H1 (cell line): ENCODE results near the gene DCLRE1B. TPM values are rescaled to one million over a fixed set of nuclear protein-coding genes. Genes with fewer than 3 reads are reported as not detected.

Source experiments
- CTCF ChIA-PET: fragments of 300-600 bp; sonication (Branson Sonifier 250); formaldehyde crosslinking; loops from one replicate; lab custom pipeline; 2021; ENCODE audit not compliant: partially characterized antibody; lab: Charles Lee
- POLR2A ChIA-PET: fragments of 300-600 bp; sonication (Branson Sonifier 250); formaldehyde crosslinking; loops from one replicate; lab custom pipeline; 2021; ENCODE audit warnings: inconsistent platforms; ENCODE audit not compliant: partially characterized antibody; lab: Charles Lee
- DNase-seq, 2 experiments: peaks; one replicate each; pipeline versions ENCODE4 v3.0.0 to v3.0.0-alpha.2; 2010 to 2022; ENCODE audit warnings: low spot score in 2 of 2, low read depth in 1 of 2, mixed read lengths in 1 of 2
- FAIRE-seq: peaks from 2 replicates; lab custom pipeline; 2011; peaks lifted over from hg19 to GRCh38; lab: Jason Lieb, UNC
- H2AFZ ChIP-seq: 2 replicates; pipeline ENCODE4 v1.8.1; 2012; ENCODE audit warnings: low read length, inconsistent platforms
- H2AK5ac ChIP-seq: 2 replicates; pipeline ENCODE4 v1.6.1; 2013; ENCODE audit warnings: low read depth, low read length
- H2BK120ac ChIP-seq: replicated peaks from 2 replicates; pipeline ENCODE3; 2013; ENCODE audit warnings: low read depth, low read length, inconsistent platforms
- H2BK12ac ChIP-seq: 2 replicates; pipeline ENCODE4 v1.6.1; 2013; ENCODE audit warnings: low read depth, low read length
- H2BK15ac ChIP-seq: 2 replicates; pipeline ENCODE4 v1.6.1; 2013; ENCODE audit warnings: low read length
- H2BK20ac ChIP-seq: 2 replicates; pipeline ENCODE4 v1.6.1; 2013; ENCODE audit warnings: low read length
- H2BK5ac ChIP-seq: 2 replicates; pipeline ENCODE4 v1.6.1; 2013; ENCODE audit warnings: low read depth, low read length
- H3K14ac ChIP-seq: 2 replicates; pipeline ENCODE4 v1.6.1; 2013; ENCODE audit warnings: inconsistent platforms; ENCODE audit not compliant: insufficient read length
- H3K18ac ChIP-seq: 2 replicates; pipeline ENCODE4 v1.6.1; 2013; ENCODE audit warnings: low read length; ENCODE audit errors: extremely low read depth
- H3K23ac ChIP-seq: 2 replicates; pipeline ENCODE4 v1.6.1; 2013; ENCODE audit warnings: inconsistent platforms; ENCODE audit not compliant: insufficient read length
- H3K23me2 ChIP-seq: 2 replicates; pipeline ENCODE4 v1.6.1; 2013; ENCODE audit warnings: low read depth, low read length
- H3K27ac ChIP-seq: 2 replicates; pipeline ENCODE4 v1.6.1; 2011; ENCODE audit warnings: low read depth, low read length, inconsistent platforms
- H3K27me3 ChIP-seq, 4 experiments: replicated peaks in 1 of 4; 1 replicate in 1 of 4; 2 replicates in 3 of 4; pipeline versions ENCODE4 v1.6.1 to v1.8.1; 2011 to 2013; ENCODE audit warnings: low read length in 3 of 4, mild to moderate bottlenecking in 3 of 4, inconsistent platforms in 2 of 4, mixed read lengths in 2 of 4, moderate library complexity in 1 of 4; ENCODE audit not compliant: control insufficient read depth in 3 of 4, insufficient read depth in 3 of 4; ENCODE audit errors: extremely low read depth in 1 of 4
- H3K36me3 ChIP-seq, 4 experiments: 2 replicates each; pipeline versions ENCODE4 v1.6.1 to v1.8.1; 2011 to 2013; ENCODE audit warnings: mild to moderate bottlenecking in 4 of 4, low read length in 3 of 4, moderate library complexity in 2 of 4, control low read depth in 1 of 4, inconsistent platforms in 1 of 4; ENCODE audit not compliant: insufficient read depth in 4 of 4, control insufficient read depth in 2 of 4
- H3K4ac ChIP-seq: replicated peaks from 2 replicates; pipeline ENCODE3; 2013; ENCODE audit warnings: low read length, low read depth, mixed read lengths, inconsistent platforms; ENCODE audit not compliant: insufficient read length
- H3K4me1 ChIP-seq, 4 experiments: replicated peaks in 1 of 4; 1 replicate in 1 of 4; 2 replicates in 3 of 4; pipeline versions ENCODE4 v1.6.1 to v1.8.1; 2011 to 2013; ENCODE audit warnings: low read length in 3 of 4, inconsistent platforms in 2 of 4, mixed read lengths in 1 of 4; ENCODE audit not compliant: insufficient read depth in 4 of 4, control insufficient read depth in 3 of 4
- H3K4me2 ChIP-seq, 2 experiments: 2 replicates each; pipeline versions ENCODE4 v1.6.1 to v1.8.1; 2011 to 2013; ENCODE audit warnings: low read depth in 2 of 2, low read length in 2 of 2, control low read depth in 1 of 2, inconsistent platforms in 1 of 2, mild to moderate bottlenecking in 1 of 2; ENCODE audit not compliant: insufficient read depth in 1 of 2
- H3K4me3 ChIP-seq, 4 experiments: fragments of 200-600, 300-600 bp in 1 of 4; sonication (generic), shearing (Covaris generic), sonication (Bioruptor Twin) in 1 of 4; 2 replicates each; pipeline versions ENCODE4 v1.5.1 to v1.8.1; 2011 to 2016; ENCODE audit warnings: low read length in 4 of 4, low read depth in 3 of 4, control low read depth in 2 of 4, inconsistent platforms in 2 of 4, mild to moderate bottlenecking in 2 of 4, mixed read lengths in 1 of 4, moderate library complexity in 1 of 4; ENCODE audit not compliant: insufficient read depth in 2 of 4; ENCODE audit errors: extremely low read depth in 1 of 4
- H3K56ac ChIP-seq: replicated peaks from 2 replicates; pipeline ENCODE3; 2013; ENCODE audit warnings: low read depth, mild to moderate bottlenecking, mixed read lengths, low read length, inconsistent platforms; ENCODE audit not compliant: insufficient read length
- H3K79me1 ChIP-seq: 2 replicates; pipeline ENCODE4 v1.6.1; 2013; ENCODE audit warnings: low read depth, low read length, control low read depth
- H3K79me2 ChIP-seq, 2 experiments: 2 replicates each; pipeline versions ENCODE4 v1.6.1 to v1.8.1; 2012 to 2013; ENCODE audit warnings: low read length in 2 of 2, mild to moderate bottlenecking in 2 of 2, inconsistent platforms in 1 of 2; ENCODE audit not compliant: insufficient read depth in 2 of 2, control insufficient read depth in 1 of 2
- H3K9ac ChIP-seq, 4 experiments: replicated peaks in 1 of 4; 1 replicate in 1 of 4; 2 replicates in 3 of 4; pipeline versions ENCODE4 v1.6.1 to v1.8.1; 2011 to 2013; ENCODE audit warnings: low read depth in 3 of 4, low read length in 3 of 4, control low read depth in 2 of 4, mild to moderate bottlenecking in 2 of 4, moderate library complexity in 2 of 4, inconsistent platforms in 1 of 4; ENCODE audit errors: extremely low read depth in 1 of 4
- H3K9me3 ChIP-seq, 2 experiments: 2 replicates each; pipeline versions ENCODE4 v1.6.1 to v1.8.1; 2012 to 2013; ENCODE audit warnings: mild to moderate bottlenecking in 2 of 2, moderate library complexity in 2 of 2, control low read depth in 1 of 2, inconsistent platforms in 1 of 2, low read depth in 1 of 2, low read length in 1 of 2, mixed read lengths in 1 of 2; ENCODE audit not compliant: insufficient read depth in 2 of 2
- H4K20me1 ChIP-seq, 2 experiments: replicated peaks in 1 of 2; 2 replicates each; pipeline versions ENCODE3 to v1.8.1; 2011 to 2013; ENCODE audit warnings: inconsistent platforms in 2 of 2, low read length in 2 of 2, mild to moderate bottlenecking in 1 of 2; ENCODE audit not compliant: insufficient read depth in 2 of 2, control insufficient read depth in 1 of 2
- H4K5ac ChIP-seq: 2 replicates; pipeline ENCODE4 v1.6.1; 2013; ENCODE audit warnings: low read length, low read depth, mixed read lengths, inconsistent platforms; ENCODE audit not compliant: insufficient read length
- H4K8ac ChIP-seq: 2 replicates; pipeline ENCODE4 v1.8.0; 2013; ENCODE audit warnings: mild to moderate bottlenecking, moderate library complexity, low read length, inconsistent platforms; ENCODE audit not compliant: insufficient read depth; ENCODE audit errors: extremely low read depth
- H4K91ac ChIP-seq: replicated peaks from 2 replicates; pipeline ENCODE3; 2013; ENCODE audit warnings: low read length, mixed read lengths, inconsistent platforms; ENCODE audit not compliant: insufficient read length
- EP300 ChIP-seq, 2 experiments: IDR thresholded peaks; 1 replicate in 1 of 2; 2 replicates in 1 of 2; pipeline ENCODE4 v1.6.1; 2011 to 2012; ENCODE audit warnings: low read depth in 2 of 2, low read length in 2 of 2, mild to moderate bottlenecking in 2 of 2, borderline replicate concordance in 1 of 2, inconsistent platforms in 1 of 2, moderate library complexity in 1 of 2
- NRF1 ChIP-seq: IDR thresholded peaks from 2 replicates; pipeline ENCODE4 v1.6.1; 2011; ENCODE audit warnings: mild to moderate bottlenecking, low read depth, low read length, improper control_type of control experiment
- ZNF274 ChIP-seq: IDR thresholded peaks from 2 replicates; pipeline ENCODE4 v1.7.0; 2012; ENCODE audit warnings: low read length, borderline replicate concordance; ENCODE audit errors: extremely low read depth
- WGBS, 2 experiments: shearing (Covaris generic) in 1 of 2; methylation state at CpG; one replicate each; pipeline versions ENCODE4 v1.1.6 to v1.1.7; 2013 to 2015; ENCODE audit warnings: low lambda C conversion rate in 2 of 2, mixed read lengths in 2 of 2, inconsistent platforms in 1 of 2, low coverage in 1 of 2, missing lambda C conversion rate in 1 of 2; ENCODE audit not compliant: insufficient replicate concordance in 2 of 2, insufficient coverage in 1 of 2, insufficient read length in 1 of 2; ENCODE audit errors: extremely low coverage in 1 of 2, missing lambda C conversion rate in 1 of 2; 5-methylcytosine and 5-hydroxymethylcytosine counted together
- polyA plus RNA-seq, 7 experiments: library from polyadenylated mRNA; depleted of rRNA in 3 of 7; stranded (reverse) in 5 of 7; unstranded in 2 of 7; fragments of >200 nt in 5 of 7; fragments of 200-250 nt in 2 of 7; gene quantifications; 1 replicate in 5 of 7; 2 replicates in 1 of 7; 4 replicates in 1 of 7; pipeline versions ENCODE4 v1.2.1 to v1.2.3, GENCODE V29; 2011 to 2013; ENCODE audit warnings: missing spikeins in 2 of 7, mixed read lengths in 2 of 7
- total RNA-seq: library from RNA; stranded (reverse); fragmentation: NEBNext Ultra II Directional; extraction: Animal tissue kit (Norgen Biotek cat#: 25700); gene quantifications from 2 replicates; pipeline ENCODE4 v1.2.1, GENCODE V29; 2021

Gene DCLRE1B
- total and polyA plus RNA-seq, 2 of the 8 experiments (the other 6 are each of a cell fraction or from before 2014, with no cell fraction given), result 5.5 to 11.0 TPM

DNA sequence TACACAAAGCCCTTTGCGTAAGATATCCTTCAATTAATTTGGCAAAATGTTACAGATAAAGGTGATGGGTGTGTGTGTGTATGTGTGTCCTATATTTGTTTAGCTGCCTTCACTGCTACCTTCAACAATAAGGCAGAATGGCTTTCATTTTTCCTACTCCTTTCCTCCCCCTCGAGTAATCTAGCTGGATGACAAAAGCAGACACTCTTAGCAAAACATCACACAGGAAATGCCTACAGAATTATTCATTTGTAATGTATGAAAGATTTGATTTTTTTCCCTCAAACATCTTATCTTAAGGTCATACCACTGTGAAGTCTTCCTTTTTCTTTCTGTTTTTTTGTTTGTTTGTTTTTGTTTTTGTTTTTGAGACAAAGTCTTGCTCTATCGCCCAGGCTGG, 44.2 kb upstream of the DCLRE1B start:
- POLR2A ChIA-PET, result no interaction called here
- no peak for TF ChIP-seq ZNF274
- TF ChIP-seq EP300 (IDR thresholded peaks at IDR 0.05; ENCODE audit: borderline replicate concordance in 1 of 2, low read depth in 2 of 2, low read length in 2 of 2), result no peak
- TF ChIP-seq NRF1, result no peak
- TF ChIP-seq, all 59 proteins: peak for 0
- Histone ChIP-seq H3K36me3 (no peaks in the 10 kb centered on the region), H2BK20ac (no peak overlapping the region), H4K5ac (no peak overlapping the region), H3K4me2 (no peak overlapping the region), H3K4me3 (no peak overlapping the region), H2BK12ac (no peak overlapping the region), H2BK5ac (no peak overlapping the region), H3K9ac (no peak overlapping the region), H2BK15ac (no peak overlapping the region), H3K79me2 (no peaks in the 10 kb centered on the region), H3K27me3 (no peaks in the 10 kb centered on the region), H3K79me1 (no peaks in the 10 kb centered on the region), H3K23ac (no peak overlapping the region), H4K91ac (no peak overlapping the region), H3K9me3 (no peaks in the 10 kb centered on the region), H3K14ac (no peak overlapping the region), H4K8ac (no peak overlapping the region), H2BK120ac (no peak overlapping the region), H3K18ac (no peak overlapping the region), H4K20me1 (no peaks in the 10 kb centered on the region), H3K27ac (no peak overlapping the region), H3K4me1 (no peaks in the 10 kb centered on the region), H3K56ac (no peak overlapping the region), H2AK5ac (no peak overlapping the region), H3K4ac (no peak overlapping the region), H2AFZ (no peak overlapping the region), H3K23me2 (no peaks in the 10 kb centered on the region)
- CTCF ChIA-PET, result interaction anchor here (1.1 to 1.2 kb wide), 2 partner anchors 9 to 17 kb away, joined by 4 read pairs; no protein-coding TSS in a partner anchor
- DNase-seq, result no peak
- WGBS, 2 experiments, result 92% methylated on average over 3 of the region's 3 CpGs; no CpG with 5 or more reads in 1 of the 2 experiments
- no peak for FAIRE-seq
